Ecto neural progenitor cell (in vitro differentiated cells): ENCODE results near the gene KIF13A.

Source experiments
- DNase-seq: peaks from one replicate; pipeline ENCODE4 v3.0.0-alpha.2; 2018; ENCODE audit warnings: low spot score

KIF13A gene

DNA sequence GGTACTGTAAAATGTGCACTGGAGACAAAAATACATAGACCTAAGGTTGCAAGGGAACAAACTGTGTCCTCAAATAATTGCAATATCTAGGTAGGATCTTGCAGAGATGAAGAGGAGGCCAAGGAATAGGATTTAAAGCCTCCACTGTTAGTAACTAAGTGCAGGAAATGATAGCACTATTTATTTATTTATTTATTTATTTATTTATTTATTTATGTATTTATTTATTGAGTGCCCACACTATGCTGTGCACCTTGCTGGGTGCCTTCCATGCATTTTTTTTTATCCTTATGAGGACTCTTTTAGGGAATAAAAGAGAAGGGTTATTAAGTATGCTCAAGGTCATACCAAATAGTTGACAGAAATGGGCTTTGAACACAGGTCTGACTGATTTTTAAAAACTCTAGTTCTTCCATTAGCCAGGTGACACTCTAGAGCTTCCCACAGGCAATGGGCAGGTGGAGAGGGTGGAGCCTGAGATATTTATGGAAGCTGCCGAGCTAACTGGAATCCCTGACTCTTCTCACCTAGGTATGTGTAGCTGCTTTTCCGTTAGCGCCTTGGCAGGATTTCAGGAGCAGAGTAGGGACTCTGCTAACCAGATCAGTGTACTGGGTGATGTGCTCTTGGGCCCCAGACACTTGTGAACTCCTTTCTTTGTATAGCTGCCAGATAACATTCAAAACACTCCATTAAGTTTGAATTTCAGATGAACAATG lies 268.0 kb downstream of the KIF13A start:
- no peak for DNase-seq

GRCh38 chr6:17716221-17716620 lies 271.2 kb downstream of the KIF13A start:
- DNase-seq: no peak

DNA sequence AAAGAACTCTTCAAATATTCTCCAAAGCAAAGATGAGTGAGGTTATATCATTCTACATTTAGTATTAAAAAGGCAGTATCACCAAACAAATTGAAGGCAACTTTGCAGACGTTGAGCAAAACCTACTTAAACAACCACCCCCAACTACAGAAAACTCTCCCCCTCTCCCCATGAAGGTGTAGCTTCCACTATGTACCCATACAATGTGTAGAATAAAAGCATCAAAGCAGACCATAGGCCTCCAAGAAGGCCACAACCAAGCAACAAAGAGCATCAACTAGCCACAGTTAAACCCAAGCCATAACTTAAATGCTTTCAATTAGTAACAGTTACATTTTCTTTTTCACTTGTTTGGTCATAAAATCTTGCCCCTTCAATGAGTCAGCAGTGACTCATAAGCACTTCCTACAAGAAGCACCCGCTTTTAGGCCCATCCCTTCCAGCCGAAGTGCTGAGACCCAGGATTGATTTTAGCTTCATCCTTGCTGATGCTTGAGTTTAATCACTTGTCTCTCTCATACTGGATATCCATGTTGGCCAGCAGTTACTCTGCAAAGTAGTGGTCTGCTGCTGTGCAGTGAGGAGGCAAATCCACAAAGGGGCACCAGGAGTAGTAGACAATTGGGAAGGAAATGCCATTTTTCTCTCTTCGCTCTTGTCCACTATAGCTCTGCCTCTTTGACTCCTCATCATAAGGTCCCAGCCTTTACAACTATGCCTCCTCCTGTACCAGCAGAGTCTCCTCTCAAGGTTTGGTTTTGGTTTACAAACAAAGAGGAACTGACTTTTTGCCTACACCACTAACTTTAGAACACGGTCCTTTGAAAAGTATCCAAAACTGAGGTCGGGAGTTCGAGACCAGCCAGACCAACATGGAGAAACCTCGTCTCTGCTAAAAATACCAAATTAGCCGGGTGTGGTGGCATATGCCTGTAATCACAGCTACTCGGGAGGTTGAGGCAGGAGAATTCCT lies 272.3 kb downstream of the KIF13A start:
- no peak for DNase-seq

DNA sequence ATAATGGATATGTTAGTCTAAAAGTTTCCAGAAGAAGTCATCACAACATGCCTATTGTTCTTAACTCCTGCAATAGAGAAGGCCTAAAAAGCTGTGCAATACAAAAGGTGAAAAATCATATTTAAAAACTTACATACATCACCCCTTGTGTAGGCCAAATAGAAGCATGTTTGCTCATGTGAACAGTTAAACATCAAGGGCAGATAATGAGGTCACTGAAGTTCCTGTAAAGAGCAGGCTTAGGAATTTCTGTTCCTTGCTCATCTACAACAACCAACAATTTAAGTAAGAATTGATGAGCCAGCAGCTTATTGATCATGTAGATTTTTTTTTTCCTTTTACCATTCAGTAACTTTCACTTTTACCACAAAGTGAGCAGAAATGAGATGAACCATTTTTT lies 273.3 kb downstream of the KIF13A start:
- DNase-seq: no peak

- no peak for DNase-seq
These were observed 274.9 kb downstream of the KIF13A start for GRCh38 chr6:17712576-17712975.

- no peak for DNase-seq
These were observed 277.1 kb downstream of the KIF13A start for GRCh38 chr6:17710331-17710730.

GRCh38 chr6:17709476-17709875 lies 278.0 kb downstream of the KIF13A start:
- DNase-seq: no peak
